ENCODE results near the gene FAM219B.

GRCh38 chr15:74857671-74858368, 48.8 kb downstream of the FAM219B start:
- TF ChIP-seq EZH2 (IDR thresholded peaks at IDR 0.05) (no peak), FOXP2 (optimal IDR thresholded peaks at IDR 0.05; ENCODE audit: control extremely low read depth, extremely low read length, insufficient read depth) (no peak), POLR2AphosphoS5 (IDR thresholded peaks at IDR 0.05; ENCODE audit: borderline replicate concordance, low read depth, low read length) (no peak)

Measured in SK-N-MC (cell line).